Adrenal gland (tissue), 12 donors: ENCODE results near the gene XCR1. TPM values are rescaled to one million over a fixed set of nuclear protein-coding genes. Genes with fewer than 3 reads are reported as not detected.

ENCODE experiments used
- DNase-seq, 7 donors: peaks; one replicate each; pipeline ENCODE4 v3.0.0-alpha.2; 2019 to 2020
- H3K27ac ChIP-seq, 5 donors: fragments of 200-600 bp; sonication (generic) in 4 of 5; 1 replicate in 3 of 5; 2 replicates in 2 of 5; pipeline versions ENCODE4 v1.5.1 to v1.8.0; 2016 to 2020; ENCODE audit warnings: mild to moderate bottlenecking in 1 of 5
- H3K27me3 ChIP-seq: fragments of 200-600 bp; 2 replicates; pipeline ENCODE4 v1.8.0; 2021
- H3K36me3 ChIP-seq, 2 donors: fragments of 200-600 bp; replicated peaks in 1 of 2; 1 replicate in 1 of 2; 2 replicates in 1 of 2; pipeline versions ENCODE4 v1.5.1 to v1.8.0; 2018 to 2022
- H3K4me1 ChIP-seq, 2 donors: fragments of 200-600 bp; replicated peaks in 1 of 2; 1 replicate in 1 of 2; 2 replicates in 1 of 2; pipeline versions ENCODE4 v1.5.1 to v1.8.0; 2018 to 2021
- H3K4me3 ChIP-seq, 4 donors: fragments of 200-600 bp; sonication (generic) in 3 of 4; one replicate each; pipeline ENCODE4 v1.5.1; 2016 to 2018
- H3K9me3 ChIP-seq, 3 donors: fragments of 200-600 bp; sonication (generic) in 1 of 3; replicated peaks in 1 of 3; 1 replicate in 2 of 3; 2 replicates in 1 of 3; pipeline versions ENCODE4 v1.5.1 to v1.8.0; 2016 to 2021
- POLR2A ChIP-seq, 2 donors: fragments of 450-650 bp; IDR thresholded peaks; one replicate each; pipeline ENCODE4 v1.6.1; 2017; ENCODE audit warnings: antibody characterized with exemption in 2 of 2, mild to moderate bottlenecking in 2 of 2, moderate library complexity in 1 of 2
- WGBS, 4 donors: extraction: QIAGEN DNeasy Blood & Tissue Kit in 2 of 4; methylation state at CpG; one replicate each; pipeline versions ENCODE4 v1.1.5 to v1.1.7; 2013 to 2017; 5-methylcytosine and 5-hydroxymethylcytosine counted together
- intact Hi-C, 2 donors: fragments of 100-400 bp; cut with DNase I; formaldehyde crosslinking; loops; one replicate each; pipeline versions ENCODE4 v1.14.1 to v1.15.0; 2022 to 2023
- polyA plus RNA-seq, 3 donors: library from polyadenylated mRNA; stranded (reverse); fragments of 200-250 nt in 2 of 3; fragments of 350-450 nt in 1 of 3; fragmentation: Illumina TruSeq in 1 of 3; extraction: RNeasy Lipid Tissue Mini Kit (QIAGEN cat#74804) in 1 of 3; gene quantifications; one replicate each; pipeline ENCODE4 v1.2.3, GENCODE V29; 2013 to 2014
- total RNA-seq, 9 donors: library from RNA; depleted of rRNA in 4 of 9; stranded (reverse); fragments of >200 nt in 4 of 9; fragments of 120-200 nt in 1 of 9; fragmentation: NEBNext Ultra II Directional in 1 of 9; extraction: Animal tissue kit (Norgen Biotek cat#: 25700) in 1 of 9; gene quantifications; one replicate each; pipeline versions ENCODE4 v1.1.0 to v1.2.4, GENCODE V29; 2013 to 2023
- TF ChIP-seq, protein P1 (sequence below), 6 experiments: fragments of 450-650 bp in 4 of 6; fragments of 200-600 bp in 2 of 6; sonication (generic) in 1 of 6; IDR thresholded peaks; 1 replicate in 5 of 6; 2 replicates in 1 of 6; pipeline versions ENCODE4 v1.5.1 to v1.8.0; 2016 to 2021; ENCODE audit warnings: antibody characterized with exemption in 6 of 6, mild to moderate bottlenecking in 2 of 6, moderate library complexity in 1 of 6
- donor health status: healthy with polysubstance abuse.
- donor health status: Bipolar disorder and iron deficiency.
- donor health status: DM: yes; HTN: yes; CAD: no.
- donor health status: DM: no; HTN: no; CAD: no.
- donor health status: DM: no; HTN: no; CAD: no.
- donor health status: DM: yes; HTN: yes; CAD: no.

The XCR1 gene
- total and polyA plus RNA-seq, 12 donors = under 0.01 to 0.18 (median 0.13) TPM; not detected in 5

DNA sequence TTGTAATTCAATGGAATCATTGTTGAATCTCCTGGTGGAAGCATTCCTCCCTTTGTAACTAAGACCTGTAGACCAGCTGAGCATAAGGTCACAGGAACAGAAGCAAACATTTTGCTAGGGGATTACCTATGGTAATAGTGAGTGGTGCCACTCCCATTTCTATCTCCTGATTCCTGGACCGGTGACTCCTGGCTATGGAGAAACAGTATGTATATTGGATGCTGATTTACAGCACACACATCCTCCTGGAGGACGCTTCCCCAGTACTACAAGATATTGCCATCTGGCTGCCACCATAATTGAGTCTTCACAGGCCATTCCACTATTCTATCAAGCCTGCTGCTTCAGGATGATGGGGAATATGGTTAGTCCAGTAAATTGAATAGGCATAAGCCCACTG is 33.3 kb upstream of the XCR1 start:
- intact Hi-C loops = no loop called here

DNA sequence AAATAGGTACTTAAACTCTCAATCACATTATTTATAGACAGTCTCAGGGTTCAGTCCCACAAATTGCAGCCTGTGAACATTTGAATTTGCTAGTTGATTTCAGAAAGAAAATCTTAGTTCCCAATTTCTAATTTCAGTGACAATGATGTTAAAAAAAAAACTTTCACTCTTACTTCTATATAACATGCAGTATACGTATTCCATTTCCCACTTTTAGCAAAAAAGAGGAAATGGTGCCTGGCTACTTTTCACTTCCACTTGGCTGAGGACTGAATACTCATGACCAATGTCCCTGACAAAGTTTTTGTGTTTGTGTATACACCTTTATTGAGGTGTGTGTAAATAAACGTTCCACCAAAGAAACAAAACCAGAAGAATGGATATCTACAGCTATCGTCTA is 32.1 kb upstream of the XCR1 start:
- DNase-seq = peak in 1 of 7 donors; percentile 5
- Histone ChIP-seq H3K27me3 (peaks cover 4% of the 10 kb centered on the region), H3K36me3 (no peaks in the 10 kb centered on the region), H3K9me3 (no peaks in the 10 kb centered on the region), H3K4me3 (no peak overlapping the region), H3K27ac (no peak overlapping the region), H3K4me1 (no peaks in the 10 kb centered on the region)
- TF ChIP-seq, protein P1, sequence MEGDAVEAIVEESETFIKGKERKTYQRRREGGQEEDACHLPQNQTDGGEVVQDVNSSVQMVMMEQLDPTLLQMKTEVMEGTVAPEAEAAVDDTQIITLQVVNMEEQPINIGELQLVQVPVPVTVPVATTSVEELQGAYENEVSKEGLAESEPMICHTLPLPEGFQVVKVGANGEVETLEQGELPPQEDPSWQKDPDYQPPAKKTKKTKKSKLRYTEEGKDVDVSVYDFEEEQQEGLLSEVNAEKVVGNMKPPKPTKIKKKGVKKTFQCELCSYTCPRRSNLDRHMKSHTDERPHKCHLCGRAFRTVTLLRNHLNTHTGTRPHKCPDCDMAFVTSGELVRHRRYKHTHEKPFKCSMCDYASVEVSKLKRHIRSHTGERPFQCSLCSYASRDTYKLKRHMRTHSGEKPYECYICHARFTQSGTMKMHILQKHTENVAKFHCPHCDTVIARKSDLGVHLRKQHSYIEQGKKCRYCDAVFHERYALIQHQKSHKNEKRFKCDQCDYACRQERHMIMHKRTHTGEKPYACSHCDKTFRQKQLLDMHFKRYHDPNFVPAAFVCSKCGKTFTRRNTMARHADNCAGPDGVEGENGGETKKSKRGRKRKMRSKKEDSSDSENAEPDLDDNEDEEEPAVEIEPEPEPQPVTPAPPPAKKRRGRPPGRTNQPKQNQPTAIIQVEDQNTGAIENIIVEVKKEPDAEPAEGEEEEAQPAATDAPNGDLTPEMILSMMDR (IDR thresholded peaks at IDR 0.05) = no peak
- no peak for TF ChIP-seq POLR2A (IDR thresholded peaks at IDR 0.05)
- WGBS, 4 donors = 45 to 71% (median 56%) methylated on average over 3 of the region's 3 CpGs
- intact Hi-C loops = no loop called here

More for the DNA sequence above, 33.3 kb upstream of the XCR1 start:
- WGBS, 4 donors = 73 to 83% (median 74%) methylated on average over 2 of the region's 2 CpGs
- H3K9me3 ChIP-seq = no peaks in the 10 kb centered on the region
- TF ChIP-seq, protein P1 (IDR thresholded peaks at IDR 0.05) = no peak
- peaks cover 7% of the 10 kb centered on the region for H3K27me3 ChIP-seq
- H3K4me3 ChIP-seq = no peak overlapping the region
- no peaks in the 10 kb centered on the region for H3K36me3 ChIP-seq
- DNase-seq = no peak
- no peak overlapping the region for H3K27ac ChIP-seq
- no peaks in the 10 kb centered on the region for H3K4me1 ChIP-seq

DNA sequence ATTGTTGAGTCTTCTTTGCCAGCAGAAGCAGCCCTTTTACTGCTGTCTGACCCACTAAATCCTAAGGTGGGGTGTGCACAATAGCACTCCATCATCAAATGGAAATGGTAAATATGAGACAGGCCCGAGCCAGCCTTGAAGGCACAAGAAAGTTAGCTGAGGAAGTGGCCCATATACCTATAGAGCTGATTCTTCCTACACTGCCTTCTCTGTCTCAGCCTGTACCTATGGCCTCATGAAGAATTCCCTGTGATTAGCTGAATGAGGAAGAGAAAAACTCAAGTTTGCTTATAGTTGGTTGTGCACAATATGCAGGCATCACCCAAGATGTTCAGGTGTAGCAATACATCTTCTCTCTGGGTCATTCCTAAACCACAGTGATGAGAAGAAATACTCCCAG is 31.7 kb upstream of the XCR1 start:
- no peaks in the 10 kb centered on the region for H3K36me3 ChIP-seq
- H3K4me1 ChIP-seq = no peaks in the 10 kb centered on the region
- H3K4me3 ChIP-seq = no peak overlapping the region
- H3K9me3 ChIP-seq = no peaks in the 10 kb centered on the region
- 58 to 78% (median 72%) methylated on average over 1 of the region's 1 CpG for WGBS, 4 donors
- intact Hi-C loops = no loop called here
- no peak for TF ChIP-seq POLR2A (IDR thresholded peaks at IDR 0.05)
- TF ChIP-seq, protein P1 (IDR thresholded peaks at IDR 0.05) = no peak
- H3K27me3 ChIP-seq = peaks cover 4% of the 10 kb centered on the region
- no peak for DNase-seq
- no peak overlapping the region for H3K27ac ChIP-seq

DNA sequence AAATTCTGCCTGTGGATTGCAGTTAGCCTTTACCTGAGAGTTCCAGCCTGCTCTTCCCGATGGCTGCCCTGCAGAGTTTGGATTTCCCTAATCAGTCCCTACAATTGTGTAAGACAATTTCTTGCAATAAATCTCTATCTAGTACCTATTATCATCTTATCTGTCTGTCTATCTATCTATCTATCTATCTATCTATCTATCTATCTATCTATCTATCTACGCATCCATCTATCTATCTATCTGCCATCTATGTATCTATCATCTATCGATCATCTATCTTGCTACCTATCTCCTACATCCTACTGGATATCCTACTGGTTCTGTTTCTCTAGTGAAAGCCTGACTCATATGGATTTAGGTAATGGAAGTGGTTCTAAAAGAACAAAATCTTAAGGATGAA is 30.4 kb upstream of the XCR1 start:
- peaks cover 4% of the 10 kb centered on the region for H3K27me3 ChIP-seq
- no peaks in the 10 kb centered on the region for H3K4me1 ChIP-seq
- no peak overlapping the region for H3K27ac ChIP-seq
- no peaks in the 10 kb centered on the region for H3K36me3 ChIP-seq
- DNase-seq = no peak
- TF ChIP-seq, protein P1 (IDR thresholded peaks at IDR 0.05) = no peak
- TF ChIP-seq POLR2A (IDR thresholded peaks at IDR 0.05) = no peak
- 60 to 83% (median 78%) methylated on average over 2 to 3 of the region's 3 CpGs for WGBS, 4 donors
- H3K9me3 ChIP-seq = no peaks in the 10 kb centered on the region
- intact Hi-C loops = no loop called here
- H3K4me3 ChIP-seq = no peak overlapping the region
